KBM-7 (cell line): ENCODE measurements around the gene CEP85L.

Experiments used
- DNase-seq: peaks from one replicate; pipeline ENCODE4 v3.0.0-alpha.2; 2015
- in situ Hi-C: fragments of 300-500 bp; cut with MboI; formaldehyde crosslinking; loops from 2 replicates; pipeline ENCODE4 v1.14.3; 2020; ENCODE audit warnings: low sequenced_read_pairs, low pct_unique_long_range_greater_than_20kb, mixed read lengths

The CEP85L gene

DNA sequence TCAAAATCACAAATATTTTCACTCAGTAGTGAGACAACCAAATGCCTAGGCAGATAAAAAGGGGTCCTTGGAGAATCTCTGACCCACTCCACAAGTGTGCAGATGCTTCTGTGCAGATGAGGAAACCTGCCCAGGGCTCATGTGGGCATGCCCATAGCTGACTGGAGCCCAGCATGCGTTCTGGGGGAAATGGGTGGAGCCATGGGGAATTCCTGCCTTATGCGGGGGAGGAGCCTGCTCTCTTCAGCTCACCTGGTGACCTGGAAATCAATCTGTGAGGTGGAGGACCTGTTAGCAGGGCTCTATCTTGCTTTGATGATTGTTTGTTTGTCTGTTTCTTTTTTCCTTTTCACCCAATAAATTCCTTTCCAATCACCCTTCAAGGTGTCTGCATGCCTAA is 126.7 kb downstream of the CEP85L start:
- in situ Hi-C loops = no loop called here
- no peak for DNase-seq

DNA sequence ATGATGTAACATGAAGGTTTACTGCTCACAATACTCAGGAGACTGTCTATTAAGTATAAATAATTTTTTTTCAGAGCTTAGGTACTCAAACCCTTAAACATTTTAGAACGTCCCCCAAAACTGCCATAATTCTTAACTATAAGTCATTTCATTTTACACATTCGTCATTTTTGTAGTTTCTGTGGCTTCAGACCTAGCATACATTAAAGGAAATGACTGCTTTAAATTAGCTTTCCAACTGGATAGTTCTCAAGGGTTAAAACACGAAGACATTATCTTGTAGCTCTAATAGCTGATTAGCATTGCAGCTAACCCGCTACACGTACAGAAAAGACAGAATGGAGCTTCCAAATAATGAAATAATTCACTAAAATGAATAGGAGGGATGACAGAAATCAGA is 128.2 kb downstream of the CEP85L start:
- no peak for DNase-seq
- in situ Hi-C loops = no loop called here

DNA sequence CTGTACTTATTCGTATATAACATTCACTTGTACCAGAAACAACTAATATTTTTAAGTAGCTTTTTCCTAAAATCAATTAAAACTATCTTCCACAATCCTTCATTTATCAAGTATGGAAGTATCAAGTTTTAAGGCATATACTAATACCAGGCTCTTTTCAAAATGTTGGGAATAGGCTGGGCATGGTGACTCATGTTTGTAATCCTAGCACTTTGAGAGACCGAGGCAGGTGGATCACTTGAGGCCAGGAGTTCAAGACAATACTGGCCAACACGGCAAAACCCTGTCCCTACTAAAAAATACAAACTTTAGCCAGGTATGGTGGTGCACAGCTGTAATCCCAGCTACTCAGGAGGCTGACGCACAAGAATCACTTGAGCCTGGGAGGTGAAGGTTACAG is 129.0 kb downstream of the CEP85L start:
- in situ Hi-C loops = no loop called here
- DNase-seq = no peak

DNA sequence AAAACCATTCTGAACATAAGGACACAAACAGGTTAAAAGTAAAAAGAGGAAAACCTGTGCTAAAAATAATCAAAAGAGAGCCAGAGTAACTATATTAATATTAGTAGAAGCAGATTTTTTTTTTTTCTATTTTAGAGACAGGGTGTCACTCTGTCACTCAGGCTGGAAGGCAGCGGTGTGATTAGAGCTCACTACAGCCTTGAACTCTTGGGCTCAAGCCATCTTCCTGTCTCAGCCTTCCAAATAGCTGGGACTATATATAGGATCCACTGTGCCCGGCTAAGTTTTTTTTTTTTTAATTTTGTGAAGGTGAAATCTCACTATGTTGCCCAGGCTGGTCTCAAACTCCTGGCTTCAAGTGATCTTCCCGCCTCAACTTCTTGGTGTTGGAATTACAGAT is 136.7 kb downstream of the CEP85L start:
- DNase-seq = no peak
- in situ Hi-C loops = no loop called here

DNA sequence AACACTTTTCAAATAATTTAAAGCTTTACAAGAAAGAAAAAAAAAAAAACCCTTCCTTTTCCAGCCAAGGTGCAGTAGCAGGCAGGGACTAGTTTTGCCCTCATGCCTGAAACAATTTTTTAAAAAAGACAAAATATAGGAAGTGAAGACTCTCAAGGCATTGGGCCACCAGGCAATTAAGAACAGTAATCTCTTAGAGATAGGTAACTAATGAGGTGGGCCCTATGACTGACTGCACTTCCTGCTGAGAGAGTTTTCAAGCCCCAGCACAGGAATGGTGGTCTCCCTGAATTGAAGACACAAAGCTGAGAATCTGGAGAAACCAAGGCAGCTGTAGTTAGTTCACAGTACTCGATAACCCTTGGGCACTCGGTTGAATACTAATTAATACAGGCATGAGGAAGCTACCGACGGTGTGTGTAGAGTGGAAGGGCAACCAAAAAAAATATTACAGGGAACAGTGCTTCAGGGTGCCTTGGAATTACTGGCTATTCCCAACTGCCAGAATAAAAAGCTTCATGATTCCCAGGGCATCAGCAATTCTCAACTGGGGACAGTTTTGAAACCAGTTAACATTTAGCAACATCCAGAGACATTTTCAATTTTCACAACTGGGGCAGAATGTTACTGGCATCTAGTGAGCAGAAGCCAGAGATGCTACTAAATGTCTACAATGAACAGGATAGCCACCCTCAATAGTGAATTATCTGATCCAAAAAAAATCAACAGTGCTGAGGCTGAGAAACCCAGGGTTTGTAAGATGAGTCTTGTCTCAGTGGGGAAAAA is 139.3 kb downstream of the CEP85L start:
- DNase-seq = no peak
- in situ Hi-C loops = no loop called here

DNA sequence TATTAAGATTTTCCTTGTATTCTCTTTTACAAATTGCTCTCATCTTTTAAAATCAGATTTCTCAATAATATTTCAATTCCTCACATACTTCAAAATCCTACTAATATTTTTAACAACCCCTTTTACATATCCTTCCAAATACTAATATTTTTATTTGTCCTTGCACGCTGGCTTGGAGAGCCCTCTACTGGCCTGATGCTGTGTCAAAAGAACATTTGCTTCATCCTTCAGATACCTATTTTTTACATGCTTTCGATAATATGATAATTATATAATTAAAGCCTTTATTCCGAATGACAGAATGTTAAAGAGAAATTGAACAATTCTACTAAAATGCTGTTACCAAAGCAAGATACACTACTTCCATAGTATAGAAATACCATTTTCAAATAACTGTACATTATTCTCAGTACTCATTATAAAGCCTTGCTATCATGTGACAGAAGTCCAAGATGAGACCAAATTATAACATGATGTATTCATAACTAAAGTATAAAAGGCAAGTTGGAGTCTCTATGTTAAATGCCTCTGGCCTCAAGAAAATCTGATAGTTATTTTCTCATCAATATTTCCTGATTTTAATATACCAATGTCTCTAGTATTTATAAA is 142.3 kb downstream of the CEP85L start:
- in situ Hi-C loops = no loop called here

DNA sequence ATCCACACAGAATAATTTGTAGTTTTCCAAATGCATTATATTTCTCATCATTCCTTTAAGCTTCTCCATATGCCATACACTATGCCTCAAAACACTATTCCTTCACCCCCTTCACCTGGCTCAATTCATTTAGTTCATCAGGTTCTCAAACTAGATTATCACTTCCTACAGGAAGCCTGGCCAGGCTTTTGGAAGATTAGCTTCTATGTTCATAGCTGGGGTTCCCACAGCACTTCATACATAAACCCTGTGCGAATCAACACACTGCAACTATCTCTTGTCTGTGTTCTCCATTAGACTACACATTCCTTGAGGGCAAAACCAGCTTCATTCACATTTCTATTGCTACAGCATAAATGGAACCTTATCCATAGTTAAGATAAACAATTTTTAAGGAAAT is 143.8 kb downstream of the CEP85L start:
- in situ Hi-C loops = no loop called here

More for the DNA sequence above, 142.3 kb downstream of the CEP85L start:
- DNase-seq = peak; percentile 5

DNA sequence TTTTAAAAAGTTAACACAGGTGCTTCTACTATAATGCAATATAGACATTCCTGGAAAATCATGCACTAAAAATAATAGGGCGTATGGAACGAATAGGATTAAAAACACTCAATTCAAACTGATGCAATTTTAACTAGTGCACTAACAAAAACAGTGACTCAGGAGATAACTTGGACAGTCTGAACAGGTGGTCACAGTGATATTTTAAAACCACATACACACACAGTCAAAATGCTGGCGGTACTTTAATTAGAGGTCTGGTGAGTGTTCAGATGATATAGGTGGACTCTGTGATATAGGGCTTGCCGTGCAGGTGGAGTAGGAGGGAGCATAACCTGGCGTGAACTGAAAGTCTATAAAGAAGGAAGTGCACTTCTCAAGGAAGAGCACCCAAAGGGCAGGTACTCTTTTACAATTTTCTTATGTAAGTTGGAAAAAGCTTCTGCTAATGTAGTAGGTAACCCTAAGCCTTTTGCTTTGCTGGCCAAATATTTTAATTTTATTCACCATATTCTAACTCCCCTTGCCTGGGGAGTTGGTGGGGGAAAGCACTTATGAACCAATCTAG is 145.2 kb downstream of the CEP85L start:
- in situ Hi-C loops = no loop called here
- no peak for DNase-seq

More for the DNA sequence above, 143.8 kb downstream of the CEP85L start:
- no peak for DNase-seq

DNA sequence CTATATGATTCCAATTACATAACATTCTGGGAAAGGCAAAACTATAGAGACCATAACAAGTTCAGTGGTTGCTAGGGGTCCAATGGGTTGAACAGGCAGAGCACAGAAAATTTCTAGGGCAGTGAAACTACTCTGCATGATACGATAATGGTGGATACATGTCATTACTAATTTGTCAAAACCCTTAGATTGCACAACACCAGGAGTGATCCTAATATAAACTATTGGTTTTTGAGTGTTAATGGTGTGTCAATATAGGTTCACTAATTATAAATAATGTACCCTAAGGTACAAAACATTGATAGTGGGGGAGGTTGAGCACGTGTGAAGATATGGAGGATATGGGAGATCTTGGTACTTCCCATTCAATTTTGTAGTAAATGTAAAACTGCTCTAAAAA is 145.7 kb downstream of the CEP85L start:
- in situ Hi-C loops = no loop called here
- no peak for DNase-seq

DNA sequence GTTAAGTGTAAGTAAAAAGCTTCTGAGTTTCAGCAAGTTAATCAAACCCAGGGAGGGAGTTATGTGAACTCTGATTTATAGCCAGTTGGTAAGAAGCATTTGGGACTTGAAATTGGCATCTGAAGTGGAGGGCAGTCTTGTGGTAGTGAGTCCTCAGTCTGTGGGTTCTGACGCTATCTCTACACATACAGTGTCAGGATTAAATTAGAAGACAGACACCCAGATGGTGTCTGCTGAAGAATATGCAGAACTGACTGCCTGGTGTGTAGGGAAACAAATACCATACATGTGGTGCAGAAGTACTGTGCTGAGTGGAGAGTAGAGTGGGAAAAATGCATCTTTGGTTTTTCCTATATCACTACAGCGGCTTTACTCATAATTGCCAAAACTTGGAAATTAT is 146.8 kb downstream of the CEP85L start:
- in situ Hi-C loops = no loop called here
- no peak for DNase-seq

DNA sequence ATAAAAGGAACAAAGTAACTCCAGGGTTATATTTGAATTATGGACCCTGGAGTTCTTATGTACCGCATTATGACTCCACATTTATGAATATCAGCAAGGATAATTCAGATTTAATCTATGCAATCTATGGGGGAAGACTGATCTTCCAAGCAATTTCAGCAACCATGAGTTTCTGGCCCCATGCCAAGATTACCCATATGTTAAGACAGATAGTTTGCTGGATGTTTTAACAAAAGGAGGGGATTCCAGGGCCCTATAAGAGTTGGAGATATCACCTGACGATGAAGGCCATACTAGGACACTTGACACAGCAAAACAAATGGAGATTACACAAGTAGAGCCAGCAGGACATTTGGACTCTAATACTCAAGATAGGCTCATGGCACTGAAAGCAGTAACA is 149.2 kb downstream of the CEP85L start:
- DNase-seq = no peak
- in situ Hi-C loops = no loop called here

DNA sequence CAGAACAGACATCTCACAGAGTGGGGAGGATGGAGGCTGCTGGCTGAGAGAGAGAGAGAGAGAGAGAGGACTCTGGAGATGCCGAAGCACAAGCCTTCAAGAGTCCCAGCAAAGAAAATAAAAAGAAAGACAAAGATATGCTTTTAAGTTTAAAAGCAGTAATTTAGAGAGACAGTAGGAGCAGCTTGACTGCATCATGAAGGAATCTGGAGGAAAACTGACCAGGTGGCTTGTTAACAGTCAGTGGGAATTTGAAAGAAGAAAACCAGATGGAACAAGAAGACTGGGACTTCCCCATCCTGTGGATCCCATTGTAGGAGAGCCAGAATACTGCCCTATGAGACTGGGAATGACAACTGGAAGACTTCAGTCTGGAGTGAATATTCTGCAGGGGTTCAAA is 149.6 kb downstream of the CEP85L start:
- no peak for DNase-seq
- in situ Hi-C loops = no loop called here

DNA sequence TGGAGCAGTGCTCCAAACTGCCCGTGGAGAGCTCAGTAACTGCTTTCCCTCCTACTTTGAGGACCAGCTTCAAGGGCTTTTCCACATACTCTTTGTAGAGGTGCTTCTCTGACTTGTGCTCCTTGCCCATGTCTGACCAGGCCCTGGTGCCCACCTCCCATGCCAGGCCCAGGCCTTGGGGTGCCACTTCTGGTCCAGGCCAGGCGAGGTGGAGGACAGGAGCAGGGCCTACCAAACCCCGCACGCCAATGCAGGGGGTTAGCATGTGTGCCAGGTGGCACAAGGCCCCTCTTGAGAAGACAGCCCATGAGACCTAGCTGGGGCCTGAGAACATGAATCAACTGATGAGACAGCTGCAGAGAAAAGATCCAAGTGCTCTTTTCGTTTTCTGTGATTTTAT is 150.3 kb downstream of the CEP85L start:
- DNase-seq = no peak
- in situ Hi-C loops = no loop called here

DNA sequence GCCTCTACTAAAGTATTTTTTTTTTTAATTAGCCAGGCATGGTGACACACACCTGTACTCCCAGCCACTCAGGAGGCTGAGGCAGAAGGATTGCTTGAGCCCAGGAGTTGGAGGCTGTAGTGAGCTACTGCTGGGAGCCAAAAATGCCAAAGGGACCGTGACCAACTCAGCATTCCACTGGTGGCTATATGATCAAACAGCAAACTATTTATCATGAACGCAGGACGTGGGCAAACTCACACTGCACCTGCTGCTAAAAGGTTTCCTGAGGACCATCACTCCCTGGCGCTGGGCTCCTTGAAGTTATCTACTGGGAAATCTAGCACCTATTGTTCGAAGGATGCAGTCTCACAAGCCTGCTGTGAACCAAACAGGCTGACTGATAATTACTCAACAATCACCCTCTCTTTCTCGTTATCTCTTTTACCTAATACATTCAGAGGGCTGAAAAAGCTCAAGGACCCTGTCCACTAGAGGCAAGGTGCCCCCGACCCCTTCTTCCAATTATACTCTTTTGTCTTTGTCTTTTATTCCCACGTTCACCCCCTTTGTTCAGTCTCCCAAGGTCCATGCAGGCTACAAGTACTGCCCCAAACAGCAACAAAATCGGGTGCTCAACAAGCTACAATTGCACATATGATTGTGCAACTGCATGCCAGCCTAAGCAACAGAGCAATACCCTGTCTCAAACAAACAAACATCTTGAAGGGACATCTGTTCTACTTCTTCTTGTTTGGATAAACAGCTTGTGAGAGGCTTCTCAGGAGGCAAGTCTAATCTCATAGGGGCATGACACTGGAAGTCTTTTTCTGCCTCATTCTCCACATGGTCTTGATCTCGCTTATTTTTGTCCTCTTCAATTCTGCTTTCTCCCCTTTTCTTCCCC is 151.0 kb downstream of the CEP85L start:
- in situ Hi-C loops = no loop called here
- no peak for DNase-seq

DNA sequence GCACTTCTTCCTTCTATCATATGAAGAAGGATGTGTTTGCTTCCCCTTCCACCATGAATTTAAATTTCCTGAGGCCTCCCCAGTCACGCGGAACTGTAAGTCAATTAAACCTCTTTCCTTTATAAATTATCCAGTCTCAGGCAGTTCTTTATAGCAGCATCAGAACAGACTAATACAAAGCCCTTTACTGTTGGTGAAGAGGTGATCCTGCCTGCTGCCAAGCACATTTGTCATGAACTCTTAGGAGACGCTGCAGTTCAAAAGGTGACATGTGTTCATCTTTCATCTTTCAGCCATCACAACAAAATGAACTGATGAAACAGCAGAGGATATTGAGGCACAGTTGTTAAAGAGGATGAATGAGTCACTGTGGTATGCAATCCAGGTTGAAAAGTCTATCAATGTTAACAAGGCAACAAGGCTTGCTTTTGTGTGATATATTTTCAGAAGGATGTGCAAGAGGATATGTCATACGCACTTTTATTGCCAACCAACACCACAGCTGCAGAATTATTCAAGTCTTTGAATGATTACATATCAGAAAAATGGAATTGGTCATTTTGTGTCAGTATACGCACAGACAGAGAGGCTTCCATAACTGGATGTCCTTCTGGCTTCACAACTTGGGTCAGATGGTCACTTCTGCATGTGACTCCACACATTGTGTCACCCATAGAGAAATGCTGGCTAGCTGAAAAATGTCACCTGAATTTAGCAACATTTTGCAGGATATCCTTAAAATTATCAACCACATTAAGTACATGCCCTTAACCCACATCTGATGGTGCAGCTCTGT is 155.7 kb downstream of the CEP85L start:
- no peak for DNase-seq
- in situ Hi-C loops = no loop called here

DNA sequence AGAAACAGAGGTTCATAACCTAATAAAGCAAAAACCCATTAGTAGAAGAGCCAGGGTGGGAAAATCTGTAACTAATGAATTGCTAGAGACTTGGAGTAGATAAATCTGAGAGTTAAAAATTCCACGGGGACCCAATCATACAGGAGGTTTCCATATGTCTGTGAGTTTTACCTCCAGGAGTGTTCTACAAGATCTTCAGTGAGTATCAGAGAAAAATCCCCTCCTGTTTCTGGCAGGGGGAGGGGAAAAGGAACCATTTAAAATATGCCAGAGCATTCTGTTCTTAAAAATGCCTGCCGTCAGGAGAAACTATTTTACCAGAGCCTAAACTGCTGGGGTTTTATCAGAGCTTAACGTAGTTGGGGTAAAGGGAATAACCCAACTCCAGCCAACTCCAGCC is 157.3 kb downstream of the CEP85L start:
- no peak for DNase-seq

DNA sequence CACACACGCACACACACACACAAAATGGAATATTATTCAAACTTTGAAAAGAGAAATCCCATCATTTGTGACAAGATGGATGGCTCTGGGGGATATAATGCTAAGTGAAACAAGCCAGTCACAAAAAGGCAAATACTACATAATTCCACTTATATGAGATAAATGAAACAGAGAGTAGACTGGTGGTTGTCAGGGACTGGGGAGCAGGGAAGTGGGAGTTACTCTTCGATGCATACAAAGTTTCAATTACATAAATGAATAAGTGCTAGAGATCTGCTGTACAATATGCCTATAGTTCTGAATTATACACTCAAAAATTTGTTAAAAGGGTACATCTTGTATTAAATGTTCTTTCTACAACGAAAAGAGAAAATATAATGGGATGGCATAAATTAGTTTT is 161.4 kb downstream of the CEP85L start:
- in situ Hi-C loops = no loop called here
- no peak for DNase-seq

More for the DNA sequence above, 157.3 kb downstream of the CEP85L start:
- in situ Hi-C loops = no loop called here

DNA sequence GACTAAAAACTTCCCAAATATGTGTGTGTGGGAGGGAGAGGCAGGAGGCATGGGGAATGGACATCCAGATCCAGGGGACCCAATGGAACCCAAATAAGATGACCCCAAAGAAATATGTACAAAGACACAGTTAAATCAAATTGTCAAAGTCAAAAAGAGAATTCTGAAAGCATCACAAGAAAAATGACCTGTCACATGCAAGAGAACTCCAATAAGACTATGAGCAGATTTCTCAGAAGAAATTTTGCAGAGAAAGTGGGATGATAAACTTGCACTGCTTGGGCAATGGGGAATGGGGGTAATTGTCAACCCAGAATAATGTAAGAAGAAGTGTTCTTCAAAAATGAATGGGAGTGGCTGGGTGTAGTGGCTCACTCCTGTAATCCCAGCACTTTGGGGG is 162.8 kb downstream of the CEP85L start:
- in situ Hi-C loops = no loop called here
- no peak for DNase-seq
